HEK293T (cell line): ENCODE results near the gene HTRA1.

Source experiments
- ARNT ChIP-seq: fragments of 450-650 bp; IDR thresholded peaks from 2 replicates; pipeline ENCODE4 v1.6.1; 2017; ENCODE audit warnings: mild to moderate bottlenecking
- BHLHE40 ChIP-seq: fragments of 450-650 bp; IDR thresholded peaks from 2 replicates; pipeline ENCODE4 v1.6.1; 2016; ENCODE audit warnings: mild to moderate bottlenecking, moderate library complexity, borderline replicate concordance
- CTBP1 ChIP-seq: fragments of 450-650 bp; IDR thresholded peaks from 2 replicates; pipeline ENCODE4 v1.6.1; 2016; ENCODE audit warnings: borderline replicate concordance
- FOXA1 ChIP-seq: fragments of 450-650 bp; IDR thresholded peaks from 2 replicates; pipeline ENCODE4 v1.6.1; 2016; ENCODE audit warnings: mild to moderate bottlenecking
- FOXK2 ChIP-seq: fragments of 450-650 bp; IDR thresholded peaks from 2 replicates; pipeline ENCODE4 v1.6.1; 2016; ENCODE audit warnings: mild to moderate bottlenecking
- FOXM1 ChIP-seq: fragments of 450-650 bp; IDR thresholded peaks from 2 replicates; pipeline ENCODE4 v1.6.1; 2017; ENCODE audit warnings: mild to moderate bottlenecking, borderline replicate concordance
- HDGF ChIP-seq: fragments of 450-650 bp; IDR thresholded peaks from 2 replicates; pipeline ENCODE4 v1.6.1; 2017; ENCODE audit warnings: antibody characterized with exemption, borderline replicate concordance
- L3MBTL2 ChIP-seq: fragments of 450-650 bp; conservative IDR thresholded peaks from 2 replicates; pipeline ENCODE4 v1.6.1; 2016; ENCODE audit warnings: mild to moderate bottlenecking
- LEF1 ChIP-seq: fragments of 450-650 bp; IDR thresholded peaks from 2 replicates; pipeline ENCODE4 v1.6.1; 2017; ENCODE audit warnings: mild to moderate bottlenecking, borderline replicate concordance
- PKNOX1 ChIP-seq: fragments of 450-650 bp; IDR thresholded peaks from 2 replicates; pipeline ENCODE4 v1.6.1; 2016
- SP1 ChIP-seq: fragments of 450-650 bp; IDR thresholded peaks from 2 replicates; pipeline ENCODE4 v1.6.1; 2017
- SUZ12 ChIP-seq: fragments of 450-650 bp; IDR thresholded peaks from 2 replicates; pipeline ENCODE4 v1.6.1; 2016; ENCODE audit warnings: mild to moderate bottlenecking

- TF ChIP-seq LEF1: no peak
- TF ChIP-seq CTBP1: no peak
- no peak for TF ChIP-seq PKNOX1
- no peak for TF ChIP-seq SP1
- no peak for TF ChIP-seq L3MBTL2
- no peak for TF ChIP-seq FOXK2
- TF ChIP-seq FOXM1: no peak
- no peak for TF ChIP-seq BHLHE40
- no peak for TF ChIP-seq HDGF
- no peak for TF ChIP-seq SUZ12
- no peak for TF ChIP-seq FOXA1
- TF ChIP-seq ARNT: no peak
Measured at GRCh38 chr10:122458693-122459092, 2.7 kb upstream of the HTRA1 start.
